ENCODE data around the gene LTK. TPM values are rescaled to one million over a fixed set of nuclear protein-coding genes. Genes with fewer than 3 reads are reported as not detected.

The LTK gene
- polyA plus RNA-seq, 4 donors, result 1.3 to 3.1 (median 2.3) TPM

DNA sequence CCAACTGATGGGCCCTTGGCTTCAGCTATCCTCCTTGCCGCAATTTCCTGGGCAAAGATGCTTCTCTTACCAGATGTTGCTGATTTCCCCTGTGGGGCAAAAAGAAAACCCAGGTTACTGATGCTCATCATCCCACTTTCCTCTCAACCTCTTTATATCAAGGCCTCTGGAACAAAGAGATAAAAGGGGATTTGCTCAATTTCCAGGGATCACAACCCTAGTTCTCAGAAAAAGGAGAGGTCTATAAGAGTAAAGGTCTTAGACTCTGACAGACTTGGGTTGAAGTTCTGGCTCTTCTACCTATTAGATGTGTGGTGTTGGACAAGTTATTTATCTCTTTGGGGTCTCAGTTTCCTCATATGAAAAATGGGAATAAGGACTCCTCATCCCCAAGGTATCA, 21.9 kb upstream of the LTK start:
- no peak for DNase-seq (ENCODE audit: low read depth in 4 of 4, low spot score in 2 of 4)

DNA sequence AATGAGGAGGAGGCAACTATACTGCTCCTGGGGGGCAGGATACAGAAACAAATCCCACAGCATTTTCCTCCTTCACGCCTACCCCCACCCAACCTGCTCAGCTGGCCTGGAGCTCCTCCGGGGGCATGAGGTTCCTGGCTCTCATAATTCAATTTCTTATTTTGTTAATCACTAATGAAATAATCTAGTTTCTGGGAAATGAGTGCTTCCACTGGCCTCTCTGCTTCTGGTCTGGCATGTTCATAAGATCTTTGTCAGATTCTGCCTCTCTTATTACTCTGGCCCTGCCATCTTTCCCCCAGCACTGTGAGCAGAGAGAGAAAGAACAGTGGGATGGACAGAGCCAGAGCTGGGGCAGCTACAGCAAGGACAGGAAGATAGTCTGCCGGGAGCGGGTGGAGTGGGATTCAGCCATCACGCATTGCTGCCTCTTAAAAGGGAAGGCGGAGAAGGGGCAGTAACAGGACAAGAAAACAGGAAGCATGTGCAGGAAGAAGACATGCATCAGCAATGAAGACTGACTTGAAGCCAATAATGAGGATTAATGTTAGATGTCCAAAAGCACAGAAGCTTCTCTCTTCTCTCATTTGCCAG, 16.8 kb upstream of the LTK start:
- DNase-seq (ENCODE audit: low read depth in 4 of 4, low spot score in 2 of 4), result no peak

- no peak for DNase-seq (ENCODE audit: low read depth in 4 of 4, low spot score in 2 of 4)
These were observed 9.5 kb upstream of the LTK start for GRCh38 chr15:41523097-41523496.

DNA sequence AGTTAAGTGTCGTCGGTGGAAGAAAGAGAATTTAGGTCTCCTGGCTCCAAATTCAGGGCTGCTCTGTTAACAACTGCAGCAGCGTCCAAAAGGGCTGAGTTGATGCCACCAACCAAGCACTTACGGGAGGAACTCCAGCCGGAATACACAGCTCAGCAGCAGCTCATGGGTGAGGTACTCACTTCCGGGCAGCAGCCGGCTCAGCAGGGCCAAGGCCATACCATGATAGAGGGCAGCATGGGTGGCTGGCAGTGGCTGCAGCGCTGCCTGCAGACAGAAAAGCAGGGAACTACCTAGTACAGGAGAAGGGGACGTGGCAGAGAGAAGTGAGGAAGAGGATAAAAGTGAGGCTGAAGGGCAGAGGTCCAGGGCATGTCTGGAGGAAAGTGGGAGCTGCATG, 8.0 kb upstream of the LTK start:
- DNase-seq (ENCODE audit: low read depth in 4 of 4, low spot score in 2 of 4), result no peak

DNA sequence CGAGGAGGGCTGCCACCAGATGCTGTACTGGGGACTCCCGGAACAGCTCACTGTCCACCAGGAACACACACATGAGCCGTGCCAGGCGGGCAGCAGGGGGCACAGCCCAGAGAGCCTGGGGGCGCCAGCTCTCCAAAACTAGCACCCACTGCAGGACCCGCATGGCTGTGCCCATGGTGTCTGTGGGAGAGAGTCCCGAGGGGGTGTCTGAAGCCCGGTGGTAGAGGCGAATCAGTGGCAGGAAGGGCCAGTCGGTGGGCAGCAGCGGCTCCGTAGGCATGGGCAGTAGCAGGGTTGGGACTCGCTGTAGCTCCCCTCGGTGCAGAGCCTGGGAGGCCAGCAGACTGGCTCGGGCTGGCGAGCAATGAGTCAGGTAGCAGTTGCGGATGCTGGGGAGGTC, 7.0 kb upstream of the LTK start:
- no peak for DNase-seq (ENCODE audit: low read depth in 4 of 4, low spot score in 2 of 4)

GRCh38 chr15:41517895-41518449, 4.3 kb upstream of the LTK start:
- no peak for DNase-seq (ENCODE audit: low read depth in 4 of 4, low spot score in 2 of 4)

DNA sequence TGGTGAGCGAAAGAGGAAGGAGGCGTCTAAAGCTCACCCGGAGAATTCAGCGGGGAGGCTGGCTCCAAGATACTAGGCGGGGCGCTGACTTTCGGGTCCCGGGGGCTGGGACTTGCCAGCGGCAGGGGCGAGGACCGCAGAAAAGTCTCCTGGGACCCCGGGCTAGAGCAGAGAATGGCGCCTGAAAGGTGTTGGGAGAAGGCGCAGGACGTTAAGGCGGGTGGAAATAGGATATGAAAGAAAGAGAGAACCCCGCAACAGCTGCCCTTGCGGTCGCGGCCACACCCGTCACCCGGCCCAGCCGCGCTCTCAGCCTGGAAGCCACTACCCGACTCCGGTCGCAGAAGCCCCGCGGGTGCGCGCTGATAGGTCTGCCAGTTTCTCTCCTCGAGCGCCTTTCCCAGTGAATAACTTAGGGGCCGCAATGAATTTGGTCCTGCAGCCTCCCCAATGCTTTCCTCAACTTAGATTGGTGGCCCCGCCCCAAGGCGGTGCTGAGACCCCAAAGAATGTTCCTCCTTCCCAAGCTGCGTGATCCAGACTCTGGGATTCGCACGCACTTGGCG, 604 bp downstream of the LTK start:
- no peak for DNase-seq (ENCODE audit: low read depth in 4 of 4, low spot score in 2 of 4)

GRCh38 chr15:41512512-41512939, 1.1 kb downstream of the LTK start:
- no peak for DNase-seq (ENCODE audit: low read depth in 4 of 4, low spot score in 2 of 4)

GRCh38 chr15:41511899-41512369, 1.7 kb downstream of the LTK start:
- DNase-seq (ENCODE audit: low read depth in 4 of 4, low spot score in 2 of 4), result no peak

DNA sequence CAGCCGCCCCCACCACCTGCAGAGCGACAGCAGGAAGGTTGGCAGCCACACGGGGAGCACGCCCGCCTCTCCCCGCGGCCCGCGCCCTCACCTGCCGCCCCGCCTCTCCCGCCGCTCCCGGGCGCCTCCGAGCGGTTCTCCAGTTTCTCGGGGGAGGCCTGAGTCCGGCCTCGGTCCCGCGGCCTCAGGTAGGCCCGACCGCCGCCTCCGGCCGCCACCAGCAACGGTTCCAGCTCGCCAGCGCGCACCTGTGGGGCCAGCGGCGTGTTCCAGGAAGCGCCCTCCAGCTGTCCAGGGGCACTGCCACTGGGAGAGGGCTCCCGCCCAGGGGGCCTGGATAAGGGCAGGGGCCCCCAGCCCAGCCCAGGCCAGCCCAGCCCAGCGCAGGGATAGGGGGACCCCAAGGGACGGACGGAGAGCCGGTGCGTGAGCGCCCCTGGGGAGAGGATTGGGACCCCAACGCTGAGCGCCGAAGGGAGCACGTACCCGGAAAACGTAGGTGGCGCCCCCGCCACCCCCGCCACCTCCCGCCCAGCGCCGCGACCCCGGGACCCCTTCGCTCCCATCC, 2.2 kb downstream of the LTK start:
- no peak for DNase-seq (ENCODE audit: low read depth in 4 of 4, low spot score in 2 of 4)

DNA sequence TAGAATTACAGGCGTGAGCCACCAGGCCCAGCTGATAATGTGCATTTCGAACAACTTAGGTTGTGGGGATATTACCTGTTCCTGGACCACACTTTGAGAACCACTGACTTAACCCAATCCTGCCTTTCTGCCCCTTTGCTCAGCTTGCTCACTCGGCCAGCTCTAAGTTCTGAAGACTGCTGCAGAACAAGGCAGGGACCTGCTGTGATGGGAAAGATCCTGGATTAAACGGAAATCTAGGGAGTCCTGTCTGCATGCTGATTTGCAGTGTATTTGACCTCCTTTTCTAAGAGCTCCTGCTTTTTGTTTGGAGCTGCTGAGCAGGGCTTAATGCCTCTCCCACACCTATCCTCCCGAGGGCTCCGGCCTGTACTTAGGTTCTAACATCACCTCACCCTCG, 2.9 kb downstream of the LTK start:
- no peak for DNase-seq (ENCODE audit: low read depth in 4 of 4, low spot score in 2 of 4)

- no peak for DNase-seq (ENCODE audit: low read depth in 4 of 4, low spot score in 2 of 4)
These were observed 5.8 kb downstream of the LTK start for GRCh38 chr15:41507820-41508290.

DNA sequence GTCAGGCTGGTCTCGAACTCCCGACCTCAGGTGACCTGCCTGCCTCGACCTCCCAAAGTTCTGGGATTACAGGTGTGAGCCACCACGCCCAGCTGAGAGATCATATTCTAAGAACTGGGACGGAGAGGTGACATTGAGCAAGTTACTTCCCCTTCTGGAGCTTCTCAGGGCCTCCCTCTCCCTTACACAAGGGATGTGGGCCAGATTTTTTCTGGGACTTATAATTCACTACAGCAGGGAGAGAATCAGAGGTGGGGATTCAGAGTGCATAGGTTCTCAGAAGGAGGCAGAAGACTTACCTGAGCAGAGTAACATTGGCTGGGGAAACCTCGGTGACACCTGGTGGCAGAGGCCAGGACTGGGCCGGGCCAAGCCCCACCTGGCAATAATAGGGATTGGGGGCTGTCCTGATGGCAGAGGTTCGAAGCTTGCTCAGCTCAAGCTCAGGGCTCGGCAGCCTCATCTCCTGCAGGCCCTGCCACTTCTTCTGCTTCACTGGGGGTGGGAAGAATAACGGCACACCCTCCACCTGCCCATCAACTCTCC, 6.8 kb downstream of the LTK start:
- no peak for DNase-seq (ENCODE audit: low read depth in 4 of 4, low spot score in 2 of 4)

DNA sequence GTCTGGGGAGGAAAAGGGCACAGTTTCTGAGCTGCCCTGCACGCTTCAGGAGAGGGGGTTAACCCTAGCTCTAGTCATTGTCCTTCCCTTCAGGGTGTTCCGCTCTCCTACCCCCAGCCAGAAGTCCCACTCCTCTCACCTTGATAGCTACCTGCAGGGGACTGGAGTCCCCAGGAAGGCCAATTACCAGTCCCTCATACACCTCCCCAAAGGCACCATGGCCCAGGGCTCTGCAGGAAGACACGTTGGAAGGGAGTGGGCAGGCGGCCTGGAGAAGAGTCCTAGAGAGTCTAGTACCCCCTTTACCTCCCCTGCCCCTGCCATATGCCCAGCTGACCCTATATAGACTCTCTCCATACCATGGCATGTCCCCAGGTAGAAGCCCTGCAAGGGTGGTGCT, 7.9 kb downstream of the LTK start:
- no peak for DNase-seq (ENCODE audit: low read depth in 4 of 4, low spot score in 2 of 4)

GRCh38 chr15:41504751-41505492, 8.7 kb downstream of the LTK start:
- no peak for DNase-seq (ENCODE audit: low read depth in 4 of 4, low spot score in 2 of 4)

DNA sequence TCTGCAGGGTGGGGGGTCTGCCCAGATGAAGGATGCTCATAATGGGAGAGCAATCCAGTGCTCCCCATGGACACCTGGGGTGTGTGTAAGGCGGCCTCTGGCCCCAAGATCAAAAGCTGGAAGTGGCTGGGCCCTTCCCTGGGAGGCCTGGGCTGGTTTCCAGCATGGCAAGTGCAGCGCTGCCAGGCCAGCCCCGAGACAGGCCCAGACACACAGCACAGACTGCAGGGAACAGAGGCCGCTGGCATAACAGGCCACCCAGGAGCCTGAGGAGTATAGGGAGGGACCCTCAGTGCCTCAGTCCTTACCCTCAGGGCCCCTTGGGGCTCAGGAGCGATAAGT, 10.0 kb downstream of the LTK start:
- DNase-seq (ENCODE audit: low read depth in 4 of 4, low spot score in 2 of 4), result no peak

- DNase-seq (ENCODE audit: low read depth in 4 of 4, low spot score in 2 of 4), result no peak
These were observed 10.6 kb downstream of the LTK start for GRCh38 chr15:41502795-41503668.

DNA sequence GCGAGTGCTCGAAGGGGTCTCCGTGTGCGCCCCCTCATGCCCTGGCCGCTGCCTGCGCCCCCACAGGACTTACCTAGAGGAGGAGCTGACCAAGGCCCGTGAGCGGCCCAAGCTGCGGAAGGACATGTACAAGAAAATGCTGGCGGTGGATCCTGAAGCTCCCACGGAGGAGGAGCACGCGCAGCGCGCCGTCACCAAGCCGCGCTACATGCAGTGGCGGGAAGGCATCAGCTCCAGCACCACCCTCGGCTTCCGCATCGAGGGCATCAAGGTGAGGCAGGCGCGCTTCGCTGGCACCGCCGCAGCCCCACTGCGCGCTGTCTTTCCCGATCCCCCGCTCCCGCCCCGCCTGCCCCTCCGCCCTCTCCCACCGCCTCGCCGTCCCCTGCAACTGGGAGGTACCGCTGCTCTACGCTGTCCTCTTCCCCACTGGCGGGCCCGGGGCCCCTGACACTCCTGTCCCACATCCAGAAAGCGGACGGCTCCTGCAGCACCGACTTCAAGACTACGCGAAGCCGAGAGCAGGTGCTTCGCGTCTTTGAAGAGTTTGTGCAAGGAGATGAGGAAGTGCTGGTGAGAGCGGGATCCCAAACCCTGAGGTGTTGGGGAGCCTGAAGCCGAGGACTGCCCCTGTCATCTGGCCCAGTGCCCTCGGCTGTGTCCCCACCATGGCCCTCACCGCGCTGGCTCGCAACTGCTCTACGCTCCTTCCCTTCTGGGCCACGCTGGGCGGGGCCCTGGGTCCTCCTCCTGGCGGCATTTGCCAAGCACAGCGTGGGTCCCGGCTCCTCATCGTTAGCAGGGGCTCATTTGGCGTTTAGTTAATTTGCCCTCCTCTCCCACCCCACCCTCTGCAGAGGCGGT, 11.5 kb downstream of the LTK start:
- DNase-seq (ENCODE audit: low read depth in 4 of 4, low spot score in 2 of 4), result no peak

GRCh38 chr15:41501191-41501917, 12.3 kb downstream of the LTK start:
- DNase-seq (ENCODE audit: low read depth in 4 of 4, low spot score in 2 of 4), result no peak
